ENCODE data around the gene PTRH1. TPM values are rescaled to one million over a fixed set of nuclear protein-coding genes. Genes with fewer than 3 reads are reported as not detected.

Gene PTRH1
- total and polyA plus RNA-seq, 10 of the 15 experiments (the other 5 are each of a cell fraction or from before 2014, with no cell fraction given) = 0.69 to 38.4 (median 10.2) TPM

DNA sequence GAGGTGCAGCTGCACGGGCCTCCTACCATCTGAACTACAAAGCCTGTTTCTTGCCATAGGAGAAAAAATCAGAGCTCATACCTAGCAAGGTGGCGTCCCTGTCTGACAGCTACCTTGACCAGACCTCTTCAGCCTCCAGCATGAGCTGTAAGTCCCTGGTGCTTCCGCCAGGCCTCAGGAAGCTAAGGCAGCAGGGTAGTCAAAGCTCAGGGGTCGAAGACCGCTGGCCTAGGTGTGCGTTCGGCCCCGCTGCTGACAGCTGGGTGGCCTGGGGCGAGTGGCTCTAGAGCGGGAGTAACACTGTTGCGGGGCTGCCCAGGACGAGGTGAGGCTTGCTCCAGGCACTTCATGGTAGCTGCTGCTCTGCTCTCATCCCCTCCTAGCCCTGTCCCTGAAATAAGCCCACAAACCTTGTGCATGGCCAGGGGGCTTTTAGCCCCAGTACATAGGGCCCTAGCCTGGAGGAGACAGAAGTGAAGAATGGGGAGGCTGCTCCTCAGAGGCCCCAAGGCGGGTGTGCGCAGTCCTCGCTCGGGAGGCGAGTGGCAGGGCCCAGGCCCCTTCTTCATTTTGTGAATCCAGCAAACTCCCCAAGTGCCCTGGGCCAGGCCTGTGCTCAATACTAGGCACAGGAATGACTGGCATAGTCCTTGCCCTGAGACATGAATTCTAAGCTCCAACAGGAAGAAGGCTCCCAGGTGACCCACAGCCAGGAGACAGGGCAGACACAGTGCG lies 14.2 kb upstream of the PTRH1 start:
- TF ChIP-seq TAF1 (IDR thresholded peaks at IDR 0.05; ENCODE audit: borderline replicate concordance, low read depth, low read length) (no peak), ZNF24 (IDR thresholded peaks at IDR 0.05) (no peak), NR2C2 (IDR thresholded peaks at IDR 0.05; ENCODE audit: borderline replicate concordance, control insufficient read depth, insufficient read length, low read depth) (no peak), SIX5 (IDR thresholded peaks at IDR 0.05; ENCODE audit: low read depth, low read length, severe bottlenecking) (no peak), CBFB (IDR thresholded peaks at IDR 0.05; ENCODE audit: low read depth) (no peak), BMI1 (IDR thresholded peaks at IDR 0.05; ENCODE audit: borderline replicate concordance) (no peak), EGR1 (IDR thresholded peaks at IDR 0.05; ENCODE audit: borderline replicate concordance in 1 of 2, low read depth in 2 of 2, low read length in 2 of 2) (no peak)
- TF ChIP-seq, protein P1, sequence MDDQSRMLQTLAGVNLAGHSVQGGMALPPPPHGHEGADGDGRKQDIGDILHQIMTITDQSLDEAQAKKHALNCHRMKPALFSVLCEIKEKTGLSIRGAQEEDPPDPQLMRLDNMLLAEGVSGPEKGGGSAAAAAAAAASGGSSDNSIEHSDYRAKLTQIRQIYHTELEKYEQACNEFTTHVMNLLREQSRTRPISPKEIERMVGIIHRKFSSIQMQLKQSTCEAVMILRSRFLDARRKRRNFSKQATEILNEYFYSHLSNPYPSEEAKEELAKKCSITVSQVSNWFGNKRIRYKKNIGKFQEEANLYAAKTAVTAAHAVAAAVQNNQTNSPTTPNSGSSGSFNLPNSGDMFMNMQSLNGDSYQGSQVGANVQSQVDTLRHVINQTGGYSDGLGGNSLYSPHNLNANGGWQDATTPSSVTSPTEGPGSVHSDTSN (IDR thresholded peaks at IDR 0.05; ENCODE audit: insufficient replicate concordance, low read depth, low read length) = no peak
- no TSS peak for BruUV-seq (replicated peaks)
- ChIA-PET POLR2A (interaction anchor here (0.5 kb wide), 1 partner anchor 104 kb away, joined by 6 read pairs; no protein-coding TSS in a partner anchor), SMC1A (ENCODE audit: uncharacterized antibody, unreplicated experiment) (interaction anchor here (1.2 kb wide), 1 partner anchor 13 kb away, joined by 3 read pairs; the partner anchor contains the start of gene TTC16), RAD21 (ENCODE audit: unreplicated experiment) (interaction anchor here (0.5 kb wide), 1 partner anchor 130 kb away, joined by 3 read pairs; no protein-coding TSS in a partner anchor), CTCF (interaction anchor here (0.7 to 2.0 kb wide), 4 partner anchors 92 to 204 kb away, joined by 3 to 9 read pairs (median 3); no protein-coding TSS in a partner anchor)
- ATAC-seq (no peak), DNase-seq (ENCODE audit: low read depth, low spot score) (no peak), FAIRE-seq (no peak)
- H3K9ac ChIP-seq (ENCODE audit: control insufficient read depth, insufficient read depth, low read length) = no peak overlapping the region
- no peak overlapping the region for H3K4me3 ChIP-seq
- H3K9me3 ChIP-seq (replicated peaks; ENCODE audit: control insufficient read depth, insufficient read depth, low read length) = no peaks in the 10 kb centered on the region
- no peak overlapping the region for H2AFZ ChIP-seq (ENCODE audit: control insufficient read depth, low read depth, low read length)
- no peaks in the 10 kb centered on the region for H3K27me3 ChIP-seq (replicated peaks in 1 of 2; ENCODE audit: control insufficient read depth in 2 of 2, insufficient read depth in 2 of 2, low read length in 1 of 2)
- H3K36me3 ChIP-seq (ENCODE audit: control insufficient read depth in 2 of 2, insufficient read depth in 2 of 2, low read length in 1 of 2) = no peaks in the 10 kb centered on the region
- H4K20me1 ChIP-seq (ENCODE audit: control insufficient read depth, insufficient read depth) = no peaks in the 10 kb centered on the region
- in situ Hi-C loops (cut with MboI) = loop anchor here (5.0 kb wide), 2 partner anchors 137 to 227 kb away; no protein-coding TSS in a partner anchor
- no peak overlapping the region for H3K4me2 ChIP-seq (ENCODE audit: control insufficient read depth, insufficient read depth)
- 51% methylated on average over 18 of the region's 18 CpGs for WGBS (ENCODE audit: insufficient coverage, insufficient replicate concordance, low lambda C conversion rate, missing lambda C conversion rate)
- no peak overlapping the region for H3K27ac ChIP-seq (ENCODE audit: control insufficient read depth, insufficient read depth)
- H3K4me1 ChIP-seq (ENCODE audit: control insufficient read depth, insufficient read depth, low read length) = peaks cover 6% of the 10 kb centered on the region
- intact Hi-C loops (cut with micrococcal nuclease; ENCODE audit: unreplicated experiment) = no loop called here
- H3K79me2 ChIP-seq (ENCODE audit: control insufficient read depth, insufficient read depth, low read length) = no peaks in the 10 kb centered on the region

Data from GM12878 (cell line).